GM18519 (cell line): ENCODE measurements around the gene PRR5.

Source experiments
- ATAC-seq: cut with Tn5 transposase; IDR thresholded peaks from one replicate; pipeline ENCODE4 v1.9.1; 2021; ENCODE audit warnings: mild to moderate bottlenecking, moderate library complexity; ENCODE audit not compliant: unreplicated experiment, low FRiP score

Gene PRR5

GRCh38 chr22:44691796-44692661 is 10.0 kb upstream of the PRR5 start:
- ATAC-seq, result no peak

DNA sequence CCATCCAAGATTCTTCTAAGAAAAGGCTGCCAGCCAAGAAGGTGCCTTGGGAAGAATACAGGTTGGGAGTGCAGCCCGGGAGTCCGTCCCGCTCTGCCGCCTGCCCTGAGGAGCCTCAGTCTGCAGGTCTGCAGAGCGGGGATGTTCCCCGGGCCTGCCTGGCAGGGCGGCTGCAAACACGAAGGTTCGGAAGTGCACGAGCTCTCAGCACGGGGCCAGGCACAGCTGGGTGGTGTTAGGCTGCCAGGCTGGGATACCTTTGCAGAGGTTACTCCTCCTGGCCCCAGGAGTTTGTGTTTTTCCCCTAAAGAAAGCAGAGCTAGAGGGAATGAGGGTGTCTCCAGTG is 9.4 kb upstream of the PRR5 start:
- no peak for ATAC-seq

- no peak for ATAC-seq
Measured at GRCh38 chr22:44693145-44693544, 8.9 kb upstream of the PRR5 start.

- no peak for ATAC-seq
Measured at GRCh38 chr22:44693756-44694155, 8.2 kb upstream of the PRR5 start.

- no peak for ATAC-seq
Measured at GRCh38 chr22:44697423-44698141, 4.4 kb upstream of the PRR5 start.

- ATAC-seq, result no peak
Measured at GRCh38 chr22:44698531-44699421, 3.2 kb upstream of the PRR5 start.

- ATAC-seq, result no peak
Measured at GRCh38 chr22:44700456-44700855, 1.5 kb upstream of the PRR5 start.

- ATAC-seq, result no peak
Measured at GRCh38 chr22:44701187-44701790, 715 bp upstream of the PRR5 start.

DNA sequence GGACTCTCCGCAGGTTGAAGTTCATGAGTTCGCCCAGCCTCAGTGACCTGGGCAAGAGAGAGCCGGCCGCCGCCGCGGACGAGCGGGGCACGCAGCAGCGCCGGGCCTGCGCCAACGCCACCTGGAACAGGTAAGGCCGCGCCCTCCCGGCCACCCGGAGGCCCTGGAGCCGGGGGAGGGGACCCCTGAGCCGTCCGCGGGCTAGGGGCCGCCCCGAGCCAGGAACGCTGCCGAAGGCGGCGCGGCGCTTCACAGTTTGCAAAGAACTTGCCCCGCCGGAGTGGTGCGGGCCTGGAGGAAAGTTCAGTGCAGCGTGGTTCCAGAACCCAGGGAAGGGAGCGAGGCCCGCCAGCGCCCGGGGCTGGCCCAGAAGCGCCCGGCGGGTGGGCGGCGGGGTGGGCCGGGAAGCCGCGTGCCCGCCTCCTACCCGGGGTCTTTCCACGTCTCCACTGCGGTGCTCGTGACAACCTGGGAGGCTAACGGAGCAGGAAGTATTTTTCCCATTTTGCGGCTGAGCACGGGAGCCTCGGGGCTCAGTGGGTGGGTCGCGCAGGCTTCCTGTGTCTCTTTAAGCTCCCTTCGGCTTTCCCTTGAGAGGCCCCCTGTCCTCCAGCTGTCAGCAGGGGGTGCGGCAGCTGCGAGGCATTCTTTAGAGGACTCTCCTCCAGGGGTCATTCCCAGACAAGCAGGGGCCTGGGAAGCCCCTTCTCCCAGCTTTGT is 635 bp downstream of the PRR5 start:
- ATAC-seq, result no peak

DNA sequence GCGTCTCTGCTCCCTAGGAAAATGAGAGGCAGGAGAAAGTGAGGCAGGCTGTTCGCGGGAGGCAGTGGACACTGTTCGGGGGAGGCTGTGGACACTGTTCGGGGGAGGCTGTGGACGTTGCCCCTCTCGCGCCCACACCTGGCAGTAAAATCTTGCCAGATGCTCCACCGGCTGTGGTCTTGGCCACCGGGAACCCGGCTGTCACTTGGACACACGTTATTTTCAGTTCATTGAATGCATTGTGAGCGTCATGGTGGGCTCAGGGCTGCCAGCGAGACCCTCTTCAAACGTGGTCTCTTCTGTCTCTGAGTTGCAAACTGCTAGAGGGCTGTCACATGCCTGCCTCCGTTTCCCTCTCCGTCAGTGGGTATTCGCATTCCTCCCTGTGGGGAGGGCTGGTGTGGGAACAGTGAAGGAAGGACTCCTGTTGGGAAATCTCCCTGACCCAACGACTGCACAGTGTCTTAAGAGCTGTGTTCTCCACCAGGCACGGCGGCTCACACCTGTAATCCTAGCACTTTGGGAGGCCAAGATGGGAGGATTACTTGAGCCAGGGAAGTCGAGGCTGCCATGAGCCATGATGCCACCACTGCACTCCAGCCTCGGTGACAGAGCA is 1.4 kb downstream of the PRR5 start:
- no peak for ATAC-seq

GRCh38 chr22:44704159-44705021 is 2.4 kb downstream of the PRR5 start:
- ATAC-seq, result no peak

DNA sequence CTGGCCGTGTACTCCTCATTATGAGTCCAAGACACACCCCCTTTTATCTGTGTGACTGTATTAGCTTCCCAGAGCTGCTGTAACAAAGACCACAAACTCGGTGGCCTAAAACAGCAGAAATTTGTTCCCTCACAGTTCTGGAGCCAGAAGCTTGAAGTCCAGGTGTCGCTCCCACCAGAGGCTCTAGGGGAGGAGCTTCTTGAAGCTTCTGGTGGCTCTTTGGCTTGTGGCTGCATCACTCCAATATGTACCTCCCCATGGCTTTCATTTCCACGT is 3.0 kb downstream of the PRR5 start:
- no peak for ATAC-seq

- ATAC-seq, result no peak
Measured at GRCh38 chr22:44706488-44706887, 4.5 kb downstream of the PRR5 start.

- no peak for ATAC-seq
Measured at GRCh38 chr22:44707178-44707577, 5.2 kb downstream of the PRR5 start.

- ATAC-seq, result no peak
Measured at GRCh38 chr22:44707752-44708151, 5.7 kb downstream of the PRR5 start.

- ATAC-seq, result no peak
Measured at GRCh38 chr22:44709881-44710392, 7.9 kb downstream of the PRR5 start.

DNA sequence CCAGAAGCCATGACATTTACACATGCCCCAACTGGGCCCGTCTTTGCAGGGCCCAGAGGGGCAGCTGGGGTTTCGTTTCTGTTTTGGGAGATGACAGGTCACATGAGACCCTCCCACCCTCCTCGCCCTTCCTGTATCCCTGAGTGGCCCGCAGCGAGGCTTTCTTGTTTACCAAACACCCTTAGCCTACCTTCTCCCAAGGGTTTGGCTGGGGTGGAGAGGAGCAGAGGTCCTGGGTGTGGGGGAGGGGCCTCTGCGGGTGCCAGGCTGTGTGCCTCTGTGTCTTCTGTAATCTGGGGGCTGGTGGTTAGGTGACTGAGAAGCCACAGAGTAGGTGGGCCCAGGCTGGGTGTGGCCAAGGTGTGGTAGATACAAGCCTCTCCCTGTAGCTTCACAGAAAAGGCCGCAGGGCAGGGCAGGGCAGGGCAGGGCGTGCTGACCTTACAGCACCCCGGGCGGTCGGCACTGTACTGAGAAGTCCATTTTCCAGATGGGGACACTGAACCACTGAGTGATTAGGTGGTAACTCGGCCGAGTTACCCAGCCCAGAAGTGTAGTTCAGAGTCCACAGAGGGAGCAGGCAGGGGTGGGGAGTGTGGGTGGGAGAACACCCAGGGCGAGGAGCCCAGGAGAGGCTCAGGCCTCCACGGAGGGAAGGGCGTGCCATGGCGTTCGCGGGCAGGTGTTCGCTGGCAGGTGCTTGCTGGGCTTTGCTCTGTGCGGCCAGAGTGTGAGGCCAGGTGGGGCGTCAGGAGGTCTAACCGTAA is 8.7 kb downstream of the PRR5 start:
- no peak for ATAC-seq

GRCh38 chr22:44711241-44711560 is 9.2 kb downstream of the PRR5 start:
- no peak for ATAC-seq
